ENCODE data around the gene TTN. TPM values are rescaled to one million over a fixed set of nuclear protein-coding genes. Genes with fewer than 3 reads are reported as not detected.

TTN gene
- total RNA-seq, 1 experiment from 2014 or later: under 0.01 TPM

DNA sequence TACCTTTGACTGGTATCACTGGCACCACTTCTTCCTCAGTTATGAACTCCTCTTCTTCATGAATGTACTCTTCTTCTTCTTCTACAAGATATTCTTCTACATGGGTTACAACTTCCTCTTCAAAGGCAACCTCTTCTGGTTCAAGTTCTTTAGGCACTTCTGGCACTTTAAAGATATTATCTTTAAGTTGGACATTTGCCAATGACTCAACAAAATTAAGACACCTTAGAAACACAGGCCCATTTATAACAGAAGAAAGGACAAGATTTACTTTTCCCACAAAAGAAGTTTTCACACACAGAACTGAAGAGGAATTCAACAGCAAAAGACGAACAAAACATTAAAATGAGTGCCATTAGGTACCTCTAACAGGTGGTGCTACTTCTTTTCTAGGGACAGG, 127.3 kb downstream of the TTN start:
- intact Hi-C loops (cut with micrococcal nuclease): no loop called here
- CTCF ChIA-PET: interaction anchor here (0.8 kb wide), 1 partner anchor 21 kb away, joined by 3 read pairs; no protein-coding TSS in a partner anchor
- no peak overlapping the region for H3K4me3 Mint-ChIP-seq (ENCODE audit: unreplicated experiment)
- DNase-seq (ENCODE audit: unreplicated experiment): peak; percentile 11
- BruUV-seq (replicated peaks): no TSS peak
- POLR2A ChIA-PET: no interaction called here
- H3K4me1 Mint-ChIP-seq (ENCODE audit: insufficient read depth, unreplicated experiment): no peaks in the 10 kb centered on the region
- TF ChIP-seq, protein P1, sequence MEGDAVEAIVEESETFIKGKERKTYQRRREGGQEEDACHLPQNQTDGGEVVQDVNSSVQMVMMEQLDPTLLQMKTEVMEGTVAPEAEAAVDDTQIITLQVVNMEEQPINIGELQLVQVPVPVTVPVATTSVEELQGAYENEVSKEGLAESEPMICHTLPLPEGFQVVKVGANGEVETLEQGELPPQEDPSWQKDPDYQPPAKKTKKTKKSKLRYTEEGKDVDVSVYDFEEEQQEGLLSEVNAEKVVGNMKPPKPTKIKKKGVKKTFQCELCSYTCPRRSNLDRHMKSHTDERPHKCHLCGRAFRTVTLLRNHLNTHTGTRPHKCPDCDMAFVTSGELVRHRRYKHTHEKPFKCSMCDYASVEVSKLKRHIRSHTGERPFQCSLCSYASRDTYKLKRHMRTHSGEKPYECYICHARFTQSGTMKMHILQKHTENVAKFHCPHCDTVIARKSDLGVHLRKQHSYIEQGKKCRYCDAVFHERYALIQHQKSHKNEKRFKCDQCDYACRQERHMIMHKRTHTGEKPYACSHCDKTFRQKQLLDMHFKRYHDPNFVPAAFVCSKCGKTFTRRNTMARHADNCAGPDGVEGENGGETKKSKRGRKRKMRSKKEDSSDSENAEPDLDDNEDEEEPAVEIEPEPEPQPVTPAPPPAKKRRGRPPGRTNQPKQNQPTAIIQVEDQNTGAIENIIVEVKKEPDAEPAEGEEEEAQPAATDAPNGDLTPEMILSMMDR (IDR thresholded peaks at IDR 0.05; ENCODE audit: unreplicated experiment): no peak
- H3K9me3 Mint-ChIP-seq (ENCODE audit: unreplicated experiment): no peaks in the 10 kb centered on the region
- no peak overlapping the region for H3K27ac Mint-ChIP-seq (ENCODE audit: low read depth, unreplicated experiment)
- no peaks in the 10 kb centered on the region for H3K36me3 Mint-ChIP-seq (ENCODE audit: insufficient read depth, unreplicated experiment)
- peaks cover 38% of the 10 kb centered on the region for H3K27me3 Mint-ChIP-seq (ENCODE audit: insufficient read depth, unreplicated experiment)

DNA sequence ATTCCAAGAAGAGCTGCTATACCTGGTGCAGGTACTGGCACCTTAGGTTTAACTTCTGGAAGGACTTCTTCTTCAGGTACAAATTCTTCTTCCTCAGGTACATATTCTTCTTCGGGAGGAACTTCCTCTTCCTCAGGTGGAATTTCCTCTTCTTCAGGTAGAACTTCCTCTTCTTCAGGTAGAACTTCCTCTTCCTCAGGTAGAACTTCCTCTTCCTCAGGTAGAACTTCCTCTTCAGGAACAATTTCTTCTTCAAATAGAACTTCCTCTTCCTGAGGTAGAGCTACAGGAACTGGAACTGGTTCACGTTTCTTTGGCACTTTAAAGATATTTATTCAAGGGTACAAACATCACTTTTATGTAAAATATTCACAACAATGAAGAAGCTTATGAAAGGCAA, 129.6 kb downstream of the TTN start:
- no peaks in the 10 kb centered on the region for H3K9me3 Mint-ChIP-seq (ENCODE audit: unreplicated experiment)
- no peak overlapping the region for H3K4me3 Mint-ChIP-seq (ENCODE audit: unreplicated experiment)
- H3K27ac Mint-ChIP-seq (ENCODE audit: low read depth, unreplicated experiment): no peak overlapping the region
- H3K27me3 Mint-ChIP-seq (ENCODE audit: insufficient read depth, unreplicated experiment): peaks cover 39% of the 10 kb centered on the region
- ChIA-PET POLR2A (no interaction called here), CTCF (interaction anchor here (1.5 kb wide), 1 partner anchor 23 kb away, joined by 3 read pairs; no protein-coding TSS in a partner anchor)
- BruUV-seq (replicated peaks): no TSS peak
- intact Hi-C loops (cut with micrococcal nuclease): no loop called here
- TF ChIP-seq, protein P1 (IDR thresholded peaks at IDR 0.05; ENCODE audit: unreplicated experiment): no peak
- no peaks in the 10 kb centered on the region for H3K4me1 Mint-ChIP-seq (ENCODE audit: insufficient read depth, unreplicated experiment)
- DNase-seq (ENCODE audit: unreplicated experiment): no peak
- no peaks in the 10 kb centered on the region for H3K36me3 Mint-ChIP-seq (ENCODE audit: insufficient read depth, unreplicated experiment)

DNA sequence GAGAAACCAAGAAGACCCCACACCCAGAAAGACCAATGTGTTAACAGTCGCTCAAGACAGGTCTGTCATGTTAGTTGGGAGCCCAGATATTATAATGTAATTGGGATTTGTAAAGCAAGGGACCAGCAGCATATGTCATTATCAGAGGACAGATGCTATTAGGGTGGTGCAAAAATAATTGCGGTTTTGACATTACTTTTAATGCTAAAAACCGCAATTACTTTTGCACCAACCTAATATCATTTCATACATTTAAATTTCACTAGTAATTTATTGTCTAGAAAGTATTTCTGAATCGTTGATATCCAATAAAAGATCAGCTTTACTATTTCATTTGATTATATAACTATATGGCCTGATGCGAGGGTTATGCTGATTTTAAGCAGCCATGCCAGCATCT, 131.2 kb downstream of the TTN start:
- H3K36me3 Mint-ChIP-seq (ENCODE audit: insufficient read depth, unreplicated experiment): no peaks in the 10 kb centered on the region
- no peak for DNase-seq (ENCODE audit: unreplicated experiment)
- TF ChIP-seq, protein P1 (IDR thresholded peaks at IDR 0.05; ENCODE audit: unreplicated experiment): no peak
- H3K9me3 Mint-ChIP-seq (ENCODE audit: unreplicated experiment): no peaks in the 10 kb centered on the region
- H3K4me1 Mint-ChIP-seq (ENCODE audit: insufficient read depth, unreplicated experiment): no peaks in the 10 kb centered on the region
- intact Hi-C loops (cut with micrococcal nuclease): no loop called here
- no peak overlapping the region for H3K27ac Mint-ChIP-seq (ENCODE audit: low read depth, unreplicated experiment)
- H3K4me3 Mint-ChIP-seq (ENCODE audit: unreplicated experiment): no peak overlapping the region
- peaks cover 35% of the 10 kb centered on the region for H3K27me3 Mint-ChIP-seq (ENCODE audit: insufficient read depth, unreplicated experiment)
- POLR2A ChIA-PET: no interaction called here
- BruUV-seq (replicated peaks): no TSS peak
- CTCF ChIA-PET: interaction anchor here (1.1 kb wide), 1 partner anchor 24 kb away, joined by 3 read pairs; no protein-coding TSS in a partner anchor

DNA sequence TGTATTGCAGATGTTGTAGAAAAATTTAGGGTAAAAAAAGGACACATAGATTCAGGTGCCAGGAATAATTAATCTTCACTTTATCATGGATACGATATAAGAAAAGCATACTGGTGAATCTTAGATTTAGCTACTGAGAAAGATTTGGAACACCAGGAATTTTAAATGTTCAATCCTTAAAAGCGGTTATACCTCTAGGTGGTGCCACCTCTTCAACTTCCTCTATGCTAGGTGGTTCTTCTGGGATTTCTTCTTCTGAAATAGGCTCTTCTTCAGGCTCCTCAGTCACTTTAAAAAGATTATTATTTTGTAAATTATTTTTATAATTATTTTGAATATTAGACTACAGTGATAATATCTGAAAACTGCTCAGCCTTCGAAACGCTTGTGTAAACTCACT, 133.1 kb downstream of the TTN start:
- Mint-ChIP-seq H3K36me3 (ENCODE audit: insufficient read depth, unreplicated experiment) (no peaks in the 10 kb centered on the region), H3K27me3 (ENCODE audit: insufficient read depth, unreplicated experiment) (peaks cover 31% of the 10 kb centered on the region), H3K4me3 (ENCODE audit: unreplicated experiment) (no peak overlapping the region), H3K27ac (ENCODE audit: low read depth, unreplicated experiment) (no peak overlapping the region), H3K9me3 (ENCODE audit: unreplicated experiment) (no peaks in the 10 kb centered on the region), H3K4me1 (ENCODE audit: insufficient read depth, unreplicated experiment) (no peaks in the 10 kb centered on the region)
- peak; percentile 12 for DNase-seq (ENCODE audit: unreplicated experiment)
- BruUV-seq (replicated peaks): no TSS peak
- TF ChIP-seq, protein P1 (IDR thresholded peaks at IDR 0.05; ENCODE audit: unreplicated experiment): peak; percentile 15
- ChIA-PET POLR2A (no interaction called here), CTCF (no interaction called here)
- intact Hi-C loops (cut with micrococcal nuclease): no loop called here

Data from MCF 10A (cell line).